Transverse colon (tissue), 4 donors: ENCODE measurements around the gene RFPL2. TPM values are rescaled to one million over a fixed set of nuclear protein-coding genes. Genes with fewer than 3 reads are reported as not detected.
"Not testable (repeated sequence)": the region's sequence is repeated elsewhere in the genome, so short reads cannot be mapped to it uniquely, and the experiment has no call there.

Source experiments
- DNase-seq: peaks from one replicate; pipeline ENCODE4 v3.0.0-alpha.2; 2019
- H3K27ac ChIP-seq, 4 donors: fragments of 200-600 bp; sonication (generic); 2 replicates each; pipeline ENCODE4 v1.5.1; 2016 to 2018; ENCODE audit warnings: inconsistent platforms in 4 of 4
- H3K27me3 ChIP-seq: fragments of 200-600 bp; sonication (generic); 2 replicates; pipeline ENCODE4 v1.5.1; 2017; ENCODE audit warnings: inconsistent platforms
- H3K36me3 ChIP-seq, 4 donors: fragments of 200-600 bp; sonication (generic); 2 replicates each; pipeline ENCODE4 v1.5.1; 2017 to 2019; ENCODE audit warnings: inconsistent platforms in 4 of 4
- H3K4me1 ChIP-seq, 4 donors: fragments of 200-600 bp; sonication (generic); 2 replicates each; pipeline ENCODE4 v1.5.1; 2017 to 2020; ENCODE audit warnings: inconsistent platforms in 4 of 4
- H3K4me3 ChIP-seq, 4 donors: fragments of 200-600 bp; sonication (generic); 1 replicate in 1 of 4; 2 replicates in 3 of 4; pipeline versions ENCODE4 v1.5.1 to v1.6.1; 2017 to 2019; ENCODE audit warnings: inconsistent platforms in 4 of 4
- H3K9me3 ChIP-seq, 2 donors: fragments of 200-600 bp; sonication (generic); 2 replicates each; pipeline ENCODE4 v1.5.1; 2017 to 2019; ENCODE audit warnings: inconsistent platforms in 2 of 2
- EP300 ChIP-seq: sonication (generic); formaldehyde crosslinking; IDR thresholded peaks from one replicate; pipeline ENCODE4 v1.6.1; 2017; ENCODE audit warnings: antibody characterized with exemption, low read depth
- POLR2A ChIP-seq: fragments of 450-650 bp; IDR thresholded peaks from one replicate; pipeline ENCODE4 v1.6.1; 2016; ENCODE audit warnings: antibody characterized with exemption, mild to moderate bottlenecking, moderate library complexity
- POLR2AphosphoS5 ChIP-seq, 3 donors: sonication (generic); formaldehyde crosslinking; IDR thresholded peaks; one replicate each; pipeline ENCODE4 v1.6.1; 2016; ENCODE audit warnings: antibody characterized with exemption in 3 of 3
- WGBS, 2 donors: methylation state at CpG; one replicate each; pipeline ENCODE4 v1.1.5; 2018; ENCODE audit warnings: low coverage in 1 of 2; 5-methylcytosine and 5-hydroxymethylcytosine counted together
- in situ Hi-C, 4 donors: fragments of 200-750 bp; cut with MboI; loops; one replicate each; pipeline versions ENCODE4 v1.15.0 to v1.15.1; 2017; ENCODE audit warnings: low sequenced_read_pairs in 3 of 4, low pct_ligation_motif_present in 1 of 4, low pct_unique_long_range_greater_than_20kb in 1 of 4
- intact Hi-C: fragments of 100-400 bp; cut with DNase I; formaldehyde crosslinking; loops from one replicate; pipeline ENCODE4 v1.15.1; 2023; ENCODE audit warnings: low total_unique reads
- small RNA-seq, 4 donors: library from RNA; depleted of rRNA; stranded (forward); fragments of <200 nt; gene quantifications; one replicate each; pipeline ENCODE3, GENCODE V24; 2016
- total RNA-seq, 4 donors: library from RNA; depleted of rRNA; stranded (reverse); fragments of >200 nt; gene quantifications; one replicate each; pipeline ENCODE4 v1.1.0, GENCODE V29; 2016
- TF ChIP-seq, protein P1 (sequence below), 5 experiments: fragments of 200-600 bp in 3 of 5; fragments of 450-650 bp in 2 of 5; sonication (generic) in 3 of 5; IDR thresholded peaks; 1 replicate in 2 of 5; 2 replicates in 3 of 5; pipeline ENCODE4 v1.5.1; 2016 to 2017; ENCODE audit warnings: antibody characterized with exemption in 5 of 5, inconsistent platforms in 3 of 5, mild to moderate bottlenecking in 2 of 5, moderate library complexity in 1 of 5

Gene RFPL2
- total RNA-seq, 4 donors from 2014 or later: not detected

DNA sequence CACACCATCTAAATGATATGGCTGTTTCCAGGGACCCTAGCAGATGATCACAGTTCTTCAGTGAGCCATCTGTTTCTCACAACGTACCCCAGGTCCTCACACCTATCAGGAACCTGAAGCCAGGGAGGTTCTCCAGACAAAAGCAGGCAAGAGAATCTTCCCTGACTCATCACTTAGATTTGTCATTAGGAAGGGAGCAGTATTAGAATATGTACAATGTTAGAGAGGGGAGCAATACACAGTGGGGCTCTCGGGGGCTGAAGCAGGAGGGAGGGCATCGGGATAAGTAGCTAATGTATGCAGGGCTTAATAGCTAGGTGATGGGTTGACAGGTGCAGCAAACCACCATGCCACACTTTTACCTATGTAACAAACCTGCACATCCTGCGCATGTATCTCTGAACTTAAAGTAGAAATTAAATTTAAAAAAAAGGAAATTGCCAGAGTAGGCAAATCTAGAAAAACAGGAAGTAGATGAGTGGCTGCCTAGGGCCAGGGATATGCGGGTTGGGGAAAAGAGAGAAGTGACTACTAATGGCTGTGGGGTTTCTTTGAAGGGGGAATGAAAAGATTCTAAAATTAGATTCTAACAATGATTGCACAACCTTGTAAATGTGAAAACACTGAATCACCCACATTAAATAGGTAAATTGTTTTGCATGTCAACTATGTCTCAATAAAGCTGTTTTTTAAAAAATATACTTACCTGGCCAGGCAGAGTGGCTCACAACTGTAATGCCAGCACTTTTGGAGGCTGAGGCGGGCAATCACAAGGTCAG, 60.2 kb downstream of the RFPL2 start:
- H3K4me3 ChIP-seq: no peak overlapping the region
- no peaks in the 10 kb centered on the region for H3K27me3 ChIP-seq
- no peaks in the 10 kb centered on the region for H3K9me3 ChIP-seq
- H3K27ac ChIP-seq: no peak overlapping the region
- TF ChIP-seq POLR2A (no peak), POLR2AphosphoS5 (IDR thresholded peaks at IDR 0.05) (no peak), EP300 (no peak)
- TF ChIP-seq, protein P1, sequence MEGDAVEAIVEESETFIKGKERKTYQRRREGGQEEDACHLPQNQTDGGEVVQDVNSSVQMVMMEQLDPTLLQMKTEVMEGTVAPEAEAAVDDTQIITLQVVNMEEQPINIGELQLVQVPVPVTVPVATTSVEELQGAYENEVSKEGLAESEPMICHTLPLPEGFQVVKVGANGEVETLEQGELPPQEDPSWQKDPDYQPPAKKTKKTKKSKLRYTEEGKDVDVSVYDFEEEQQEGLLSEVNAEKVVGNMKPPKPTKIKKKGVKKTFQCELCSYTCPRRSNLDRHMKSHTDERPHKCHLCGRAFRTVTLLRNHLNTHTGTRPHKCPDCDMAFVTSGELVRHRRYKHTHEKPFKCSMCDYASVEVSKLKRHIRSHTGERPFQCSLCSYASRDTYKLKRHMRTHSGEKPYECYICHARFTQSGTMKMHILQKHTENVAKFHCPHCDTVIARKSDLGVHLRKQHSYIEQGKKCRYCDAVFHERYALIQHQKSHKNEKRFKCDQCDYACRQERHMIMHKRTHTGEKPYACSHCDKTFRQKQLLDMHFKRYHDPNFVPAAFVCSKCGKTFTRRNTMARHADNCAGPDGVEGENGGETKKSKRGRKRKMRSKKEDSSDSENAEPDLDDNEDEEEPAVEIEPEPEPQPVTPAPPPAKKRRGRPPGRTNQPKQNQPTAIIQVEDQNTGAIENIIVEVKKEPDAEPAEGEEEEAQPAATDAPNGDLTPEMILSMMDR (IDR thresholded peaks at IDR 0.05): no peak
- in situ Hi-C loops: no loop called here
- H3K36me3 ChIP-seq: no peaks in the 10 kb centered on the region
- 66 to 67% methylated on average over 4 to 6 of the region's 6 CpGs for WGBS, 2 donors
- no peaks in the 10 kb centered on the region for H3K4me1 ChIP-seq
- intact Hi-C loops: no loop called here
- DNase-seq: no peak

DNA sequence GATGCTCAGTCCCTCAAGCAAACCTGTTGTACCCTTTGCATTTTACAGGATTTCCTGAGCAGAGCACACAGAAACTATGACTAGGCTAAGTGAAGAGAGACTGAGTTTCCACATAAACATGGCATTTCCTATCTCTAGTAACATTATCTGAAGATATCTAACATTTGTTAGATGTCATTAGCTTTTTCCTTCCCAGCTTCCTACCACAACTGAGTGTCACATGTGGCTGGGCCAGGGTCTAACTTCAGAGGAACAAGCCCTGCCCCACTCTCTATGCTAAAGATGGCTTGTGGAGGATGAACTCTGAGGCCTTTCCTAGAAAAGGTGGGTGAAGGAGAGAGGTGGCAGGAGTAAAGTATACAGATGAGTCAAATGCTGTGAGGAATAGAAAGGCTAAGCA, 62.3 kb downstream of the RFPL2 start:
- no peaks in the 10 kb centered on the region for H3K4me1 ChIP-seq
- no peak overlapping the region for H3K27ac ChIP-seq
- H3K9me3 ChIP-seq: no peaks in the 10 kb centered on the region
- intact Hi-C loops: no loop called here
- in situ Hi-C loops: no loop called here
- H3K36me3 ChIP-seq: no peaks in the 10 kb centered on the region
- H3K4me3 ChIP-seq: no peak overlapping the region
- DNase-seq: no peak
- no peaks in the 10 kb centered on the region for H3K27me3 ChIP-seq
- TF ChIP-seq POLR2AphosphoS5 (IDR thresholded peaks at IDR 0.05): no peak
- TF ChIP-seq, protein P1 (IDR thresholded peaks at IDR 0.05): no peak
- no peak for TF ChIP-seq POLR2A
- TF ChIP-seq EP300: no peak

DNA sequence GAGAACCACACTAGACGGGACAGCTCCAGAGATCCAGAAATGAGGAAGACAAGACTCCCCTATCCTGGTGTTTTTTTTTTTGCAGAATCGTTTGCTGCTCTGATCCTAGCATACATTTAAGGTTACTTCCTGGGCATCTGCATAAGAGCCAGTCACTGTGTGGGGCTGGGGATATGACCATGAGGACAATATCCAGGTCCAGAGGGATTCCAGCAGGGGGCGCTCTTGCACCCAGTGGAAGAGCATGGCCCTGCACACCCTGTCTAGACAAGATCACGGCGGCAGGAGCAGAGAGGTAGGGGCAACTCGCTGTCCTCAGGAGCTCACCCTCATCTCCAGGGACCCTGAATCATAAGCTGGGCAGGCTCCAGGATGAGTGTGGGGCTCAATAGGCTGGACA, 64.2 kb downstream of the RFPL2 start:
- in situ Hi-C loops, intact Hi-C loops, H3K4me1 ChIP-seq, H3K27ac ChIP-seq, H3K9me3 ChIP-seq, DNase-seq, H3K27me3 ChIP-seq, H3K4me3 ChIP-seq, H3K36me3 ChIP-seq: not testable (repeated sequence)
- WGBS, 2 donors: 43% methylated on average over 6 of the region's 6 CpGs; no CpG with 5 or more reads in 1 of the 2 donors

Small RNA genes within 50 kb of the gene (small RNA-seq; reads per million reads assigned to genes)
- 0 reads per million in 4 donors for gene RF02171

Other genes with a start within 250 kb of the RFPL2 start
- gene SLC5A1, start 161.8 kb downstream of the RFPL2 start, total RNA-seq: 100 to 1,000 TPM in 2 of 4 donors, 10 to 100 TPM in 2; 25.5 to 145 (median 83.2) TPM
- not detected for gene C22orf42, start 45.8 kb downstream of the RFPL2 start, total RNA-seq
- under 1 TPM in 1 of 4 donors, not detected in 3; 0.41 TPM for gene SLC5A4, start 50.3 kb upstream of the RFPL2 start, total RNA-seq
- gene RFPL3, start 152.8 kb upstream of the RFPL2 start, total RNA-seq: not detected
- gene RTCB, start 207.2 kb upstream of the RFPL2 start, total RNA-seq: 100 to 1,000 TPM in 1 of 4 donors, 10 to 100 TPM in 3; 55.4 to 104 (median 84.0) TPM